GM21619 (cell line): ENCODE data around the gene TRPV4.
A peak's percentile ranks its signal among the peaks of the same experiment; 100 is the strongest.

Source experiments
- ATAC-seq: cut with Tn5 transposase; IDR thresholded peaks from one replicate; pipeline ENCODE4 v1.9.1; 2021; ENCODE audit not compliant: unreplicated experiment

TRPV4 gene

DNA sequence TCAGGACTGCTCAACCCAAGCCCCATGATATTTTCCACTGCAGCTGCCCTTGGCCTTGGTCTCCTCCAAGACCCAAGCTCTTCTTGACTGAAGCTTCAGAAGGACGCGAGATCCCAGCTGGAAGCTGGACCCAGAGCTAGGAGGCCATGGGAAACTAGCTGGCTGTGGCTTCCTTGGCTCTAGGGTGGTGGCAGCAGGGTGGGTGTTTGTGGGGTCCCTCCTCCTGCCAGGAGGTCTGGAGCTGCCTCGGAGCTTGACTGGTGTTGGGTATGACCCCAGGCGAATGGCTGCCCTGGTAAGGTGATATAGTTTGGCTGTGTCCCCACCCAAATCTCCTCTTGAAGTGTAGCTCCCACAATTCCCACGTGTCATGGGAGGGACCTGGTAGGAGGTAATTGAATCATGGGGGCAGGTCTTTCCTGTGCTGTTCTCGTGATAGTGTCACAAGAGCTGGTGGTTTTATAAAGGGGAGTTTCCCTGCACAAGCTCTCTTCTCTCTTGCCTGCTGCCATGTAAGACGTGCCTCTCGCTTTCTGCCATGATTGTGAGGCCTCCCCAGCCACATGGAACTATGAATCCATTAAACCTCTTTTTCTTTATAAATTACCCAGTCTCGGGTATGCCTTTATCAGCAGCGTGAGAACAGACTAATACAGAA is 51.4 kb downstream of the TRPV4 start:
- no peak for ATAC-seq

GRCh38 chr12:109779382-109779781 is 53.8 kb downstream of the TRPV4 start:
- no peak for ATAC-seq

DNA sequence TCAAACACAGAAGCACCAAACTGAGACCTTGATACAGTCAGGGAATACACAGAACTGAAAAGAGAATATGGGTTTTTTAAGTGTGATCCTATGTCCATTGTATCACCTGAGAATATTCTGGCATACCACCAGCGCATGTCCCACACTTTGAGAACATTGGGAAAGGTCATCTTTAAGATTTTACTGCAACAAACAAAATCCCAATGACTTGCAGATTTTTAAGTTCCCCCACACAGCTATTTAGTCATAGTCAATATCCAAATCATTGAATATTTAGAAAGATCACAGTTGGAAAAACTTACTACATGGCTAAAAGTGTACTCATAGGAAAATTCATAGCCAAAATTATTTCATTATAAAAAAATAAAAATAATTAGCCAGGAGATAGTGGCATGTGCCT is 54.5 kb downstream of the TRPV4 start:
- ATAC-seq = no peak

DNA sequence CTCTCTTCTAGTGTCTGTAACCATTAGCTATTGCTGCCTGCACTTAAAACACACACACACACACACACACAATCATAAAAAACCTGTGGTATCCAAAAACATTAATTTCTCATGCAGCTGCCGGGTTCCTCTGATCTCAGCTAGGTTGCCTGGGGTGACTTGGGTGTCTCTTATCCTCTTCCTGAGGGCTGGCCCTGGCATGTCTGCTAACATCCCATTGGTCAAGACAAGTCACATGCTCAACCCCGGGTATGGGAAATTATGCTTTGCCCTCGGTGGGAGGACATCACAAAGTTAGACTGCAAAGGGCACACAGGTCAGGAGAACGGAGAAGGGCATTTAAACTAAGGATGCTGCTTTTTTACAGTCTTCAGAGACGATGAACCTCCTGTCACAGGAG is 55.7 kb downstream of the TRPV4 start:
- ATAC-seq = no peak

DNA sequence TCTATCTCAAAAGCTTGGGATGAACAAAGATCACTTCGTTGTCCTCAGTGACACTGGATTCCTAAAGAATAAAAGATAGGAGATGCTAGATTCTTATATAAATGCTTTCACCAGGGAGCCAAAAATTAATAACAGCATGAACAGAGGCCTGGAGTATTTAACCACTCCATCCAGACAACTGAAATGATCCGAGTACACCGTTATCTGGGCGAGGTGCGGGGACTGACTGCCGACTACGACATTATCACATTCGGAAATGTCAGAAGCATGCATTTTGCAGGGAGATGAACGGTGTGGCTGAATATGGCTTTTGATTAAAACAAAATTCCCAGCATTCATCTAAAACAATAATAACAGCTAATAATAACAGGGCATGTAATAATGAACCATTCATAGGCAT is 56.6 kb downstream of the TRPV4 start:
- ATAC-seq = no peak

GRCh38 chr12:109775172-109775881 is 57.9 kb downstream of the TRPV4 start:
- ATAC-seq = peak; percentile 53

DNA sequence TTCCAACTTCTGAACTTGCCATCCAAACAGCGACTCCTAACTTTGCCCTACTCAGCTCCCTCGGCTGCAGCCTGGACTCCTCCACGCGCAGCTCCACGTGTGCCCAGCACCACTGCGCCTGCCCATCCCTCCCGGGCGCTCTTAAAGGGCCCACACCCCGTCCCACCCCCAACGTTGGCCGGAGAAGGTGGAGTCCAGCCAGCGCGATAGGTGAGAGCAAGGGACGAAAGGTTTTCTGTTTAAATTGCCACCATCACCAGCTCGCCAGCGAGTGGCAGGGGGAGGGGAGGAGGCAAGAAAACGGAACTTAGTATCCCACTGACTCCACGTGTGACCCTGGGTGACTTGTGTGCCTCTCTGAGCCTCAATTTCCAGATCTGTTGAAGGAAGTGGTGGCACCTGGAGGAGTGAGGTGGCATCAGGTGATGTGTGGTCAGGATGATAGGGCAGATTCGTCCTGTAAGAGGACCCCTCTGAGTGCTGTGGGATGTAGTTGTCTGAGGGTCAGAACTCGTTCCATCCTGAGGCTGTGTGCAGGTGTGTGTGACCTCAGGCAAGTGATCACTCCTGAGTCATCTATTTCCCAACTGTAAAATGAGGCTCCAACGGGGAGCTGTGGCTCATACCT is 59.7 kb downstream of the TRPV4 start:
- ATAC-seq = no peak

- ATAC-seq = no peak
Observed at GRCh38 chr12:109772622-109773321, 60.4 kb downstream of the TRPV4 start.

DNA sequence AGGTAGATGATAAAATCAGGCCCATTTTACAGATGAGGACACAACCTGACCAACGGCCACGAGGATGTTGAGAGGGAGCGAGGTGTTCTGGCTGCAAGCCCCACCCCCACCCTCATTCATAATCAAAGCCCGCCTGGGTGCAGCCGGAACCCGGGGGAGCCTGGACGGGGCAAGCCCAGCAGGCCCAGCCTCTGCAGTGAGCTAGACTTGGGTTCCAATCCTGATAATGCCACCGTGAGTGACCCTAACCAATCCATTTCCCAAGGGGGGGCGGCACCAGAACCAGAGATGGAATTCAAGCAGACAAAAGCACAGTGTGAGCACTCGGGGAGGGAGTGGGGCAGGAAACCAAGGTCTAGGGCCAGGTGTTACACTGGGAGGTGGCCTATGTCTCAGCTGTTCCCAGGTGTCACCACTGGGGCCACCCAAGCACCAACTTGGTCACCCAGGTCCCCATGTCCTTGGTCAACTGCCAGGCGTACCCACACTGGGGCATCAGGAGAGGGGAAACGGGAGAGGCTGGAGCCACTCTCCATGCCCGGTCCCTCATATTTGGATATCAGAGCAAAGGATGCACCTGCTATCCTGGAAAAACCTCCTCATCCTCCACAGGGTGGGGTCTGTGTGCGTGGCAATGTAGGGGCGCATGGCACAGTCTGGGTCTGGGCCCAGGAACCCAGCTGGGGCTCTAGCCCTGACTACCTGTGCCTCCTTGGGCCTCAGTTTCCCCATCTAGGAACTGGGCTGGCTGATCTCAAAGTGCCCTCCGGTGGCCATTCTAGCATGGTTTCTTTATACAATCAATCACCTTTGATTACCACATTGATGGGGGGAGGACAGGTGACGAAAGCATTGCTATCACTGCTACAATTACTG is 61.2 kb downstream of the TRPV4 start:
- ATAC-seq = no peak

DNA sequence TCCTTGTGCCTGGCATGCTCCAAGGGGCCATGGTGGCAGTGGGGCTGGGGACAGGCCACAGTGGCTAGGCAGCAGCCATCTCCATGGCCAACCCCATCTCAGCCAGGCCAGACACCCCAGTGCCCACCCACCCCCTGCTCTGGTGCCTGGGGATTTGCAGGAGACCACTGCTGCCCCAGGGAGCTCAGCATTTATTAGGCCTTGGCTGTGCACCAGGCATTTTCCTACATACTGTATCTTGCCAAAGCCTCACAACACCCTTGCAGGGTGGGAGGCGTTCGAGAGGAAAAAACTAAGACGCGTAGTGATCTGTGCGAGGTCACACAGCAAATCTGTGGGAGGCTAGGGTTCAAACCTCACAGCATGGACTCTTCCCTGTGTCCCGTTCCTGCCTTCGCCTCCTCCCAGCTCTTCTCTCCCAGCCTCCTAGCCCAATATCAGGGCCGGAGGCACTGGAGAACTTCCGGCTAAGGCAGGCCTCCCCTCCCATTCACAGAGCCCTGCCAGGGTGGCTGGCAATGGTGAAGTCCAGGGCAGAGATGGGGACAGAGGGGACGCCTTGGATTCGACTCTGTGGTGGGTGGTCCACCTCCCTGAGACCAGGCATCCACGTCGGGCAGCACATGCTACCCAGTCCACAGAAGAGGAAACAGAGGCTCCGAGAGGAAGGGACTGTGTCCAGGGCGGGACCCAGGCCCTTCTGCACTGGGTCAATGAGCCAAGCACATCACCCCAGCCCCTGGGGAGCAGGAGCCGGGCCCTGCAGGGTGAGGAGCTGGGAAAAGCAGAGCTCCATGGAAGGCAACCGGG is 62.1 kb downstream of the TRPV4 start:
- no peak for ATAC-seq

DNA sequence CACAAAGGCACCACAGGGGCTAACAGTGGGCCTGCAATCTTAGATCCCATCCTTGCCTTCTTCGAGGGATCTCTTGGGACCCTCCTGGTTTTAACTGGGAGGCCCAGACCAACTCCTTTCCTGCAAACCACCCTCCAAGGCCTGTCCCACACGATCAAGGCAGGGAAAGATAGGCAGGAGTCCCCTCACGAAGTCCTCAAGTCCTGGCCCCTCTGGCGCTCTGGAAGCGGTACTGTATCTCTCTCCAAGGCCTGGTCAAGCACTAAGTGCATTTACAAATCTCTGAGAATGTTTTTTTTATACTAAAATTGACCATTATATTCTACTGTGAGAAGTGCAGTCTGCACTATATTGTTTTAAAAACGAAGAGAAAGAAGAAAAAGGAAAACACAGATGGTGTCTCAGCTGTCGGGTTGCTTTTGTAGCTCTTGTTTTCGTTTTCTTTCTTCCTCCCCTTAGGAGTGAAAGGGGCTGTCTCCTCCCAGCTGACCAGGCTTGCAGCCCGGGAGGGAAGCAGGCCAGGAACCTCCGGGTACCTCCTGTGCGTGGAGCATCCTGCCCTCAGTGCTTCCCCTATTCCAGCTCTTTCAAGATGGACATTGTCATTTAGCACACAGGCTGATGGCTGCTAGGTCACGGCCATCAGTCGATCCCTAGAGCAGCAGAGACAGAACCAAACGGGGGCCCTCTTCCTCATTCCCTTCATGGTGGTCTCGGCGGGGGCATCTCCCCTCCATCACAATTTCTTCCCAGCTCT is 62.9 kb downstream of the TRPV4 start:
- ATAC-seq = no peak

- no peak for ATAC-seq
Observed at GRCh38 chr12:109768901-109769670, 64.1 kb downstream of the TRPV4 start.

GRCh38 chr12:109767991-109768900 is 65.0 kb downstream of the TRPV4 start:
- no peak for ATAC-seq

GRCh38 chr12:109767456-109767855 is 65.7 kb downstream of the TRPV4 start:
- ATAC-seq = no peak

- ATAC-seq = no peak
Observed at GRCh38 chr12:109766251-109766778, 66.9 kb downstream of the TRPV4 start.

- ATAC-seq = no peak
Observed at GRCh38 chr12:109765446-109765810, 67.8 kb downstream of the TRPV4 start.

DNA sequence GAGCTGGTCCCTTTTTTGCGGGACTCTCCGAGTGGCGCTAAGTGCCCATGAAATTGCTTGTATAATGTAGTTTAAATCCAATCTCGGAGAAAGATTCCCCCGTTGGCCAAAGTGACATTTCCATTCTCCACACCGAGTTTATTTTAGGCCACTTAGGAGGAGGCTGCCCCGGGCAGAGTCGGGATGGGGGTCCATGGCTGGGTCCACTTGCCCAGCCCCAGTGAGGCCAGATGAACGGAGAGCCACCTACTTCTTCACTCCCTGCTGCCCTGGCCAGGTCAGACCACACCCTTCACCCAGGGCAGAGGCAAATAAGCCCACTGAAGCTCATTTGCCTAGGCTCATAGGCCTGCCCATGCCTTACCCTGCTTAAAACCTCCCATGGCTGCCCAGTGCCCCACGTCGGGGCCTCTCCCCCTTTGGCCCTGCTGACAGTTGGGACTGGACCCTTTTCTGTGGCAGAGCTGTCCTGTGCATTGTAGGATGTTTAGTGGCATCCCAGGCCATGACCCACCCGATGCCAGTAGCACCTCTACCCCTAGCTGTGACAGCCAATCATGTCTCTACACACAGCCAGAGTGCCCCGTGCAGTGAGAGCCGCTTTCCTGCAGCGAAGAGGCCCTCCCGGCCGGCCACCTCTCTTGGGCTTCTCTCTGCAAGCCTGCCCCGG is 68.3 kb downstream of the TRPV4 start:
- ATAC-seq = no peak
